ENCODE results near the gene NXF1. TPM values are rescaled to one million over a fixed set of nuclear protein-coding genes. Genes with fewer than 3 reads are reported as not detected.
A peak's percentile ranks its signal among the peaks of the same experiment; 100 is the strongest.

Gene NXF1
- total RNA-seq = 100 to 1,000 TPM in 3 of 4 donors, 10 to 100 TPM in 1; 88.1 to 156 (median 115) TPM

DNA sequence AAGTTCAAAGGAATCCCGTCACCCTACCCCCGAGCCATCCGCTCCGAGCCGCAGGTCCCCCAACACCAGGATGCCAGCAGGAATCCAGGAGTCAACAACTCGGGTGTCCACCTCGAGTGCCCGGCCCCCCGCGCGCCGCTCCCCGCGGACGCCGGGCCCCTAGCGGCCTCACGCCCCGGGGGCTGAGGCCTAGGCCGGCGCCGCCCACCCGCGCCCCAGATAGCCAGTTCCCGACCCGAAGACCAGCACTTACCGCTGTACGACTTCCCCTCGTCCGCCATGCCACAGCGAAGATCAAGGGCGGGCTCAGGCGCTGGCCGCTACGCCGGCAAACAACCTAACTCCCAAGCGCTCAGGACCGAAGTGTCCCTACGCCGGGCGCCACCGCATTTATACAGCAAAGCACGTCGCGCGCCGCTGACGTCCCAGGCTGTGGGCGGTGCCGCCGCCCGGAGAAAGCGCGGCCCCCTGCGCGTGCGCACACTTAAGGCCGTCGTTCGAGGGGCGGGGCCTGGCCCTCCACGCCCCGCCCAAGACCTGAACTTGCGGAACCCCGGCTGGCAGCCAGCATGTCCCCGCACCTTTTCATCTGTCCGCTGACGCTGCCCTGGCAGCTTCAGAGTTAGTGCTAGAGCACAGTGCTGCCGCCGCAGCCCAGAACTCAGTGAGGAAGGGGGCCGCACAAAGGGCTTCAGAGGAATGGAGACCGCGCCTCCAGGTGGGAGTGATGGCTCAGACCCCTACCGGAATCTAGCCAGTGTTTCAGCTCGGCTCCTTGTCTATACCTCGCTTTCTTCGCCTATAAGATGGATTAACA is at the start of gene NXF1:
TSS of gene NXF1 (minus strand) at position 365 of the 817 bp plus-strand sequence. CDS start at position 281, 84 bp downstream.
- H3K27me3 ChIP-seq = no peaks in the 10 kb centered on the region
- TF ChIP-seq POLR2A (IDR thresholded peaks at IDR 0.05) (peak; percentile 99 to 100), EP300 (IDR thresholded peaks at IDR 0.05) (no peak), POLR2AphosphoS5 (IDR thresholded peaks at IDR 0.05) (peak; percentile 99 to 100 (median 100))
- TF ChIP-seq, protein P1, sequence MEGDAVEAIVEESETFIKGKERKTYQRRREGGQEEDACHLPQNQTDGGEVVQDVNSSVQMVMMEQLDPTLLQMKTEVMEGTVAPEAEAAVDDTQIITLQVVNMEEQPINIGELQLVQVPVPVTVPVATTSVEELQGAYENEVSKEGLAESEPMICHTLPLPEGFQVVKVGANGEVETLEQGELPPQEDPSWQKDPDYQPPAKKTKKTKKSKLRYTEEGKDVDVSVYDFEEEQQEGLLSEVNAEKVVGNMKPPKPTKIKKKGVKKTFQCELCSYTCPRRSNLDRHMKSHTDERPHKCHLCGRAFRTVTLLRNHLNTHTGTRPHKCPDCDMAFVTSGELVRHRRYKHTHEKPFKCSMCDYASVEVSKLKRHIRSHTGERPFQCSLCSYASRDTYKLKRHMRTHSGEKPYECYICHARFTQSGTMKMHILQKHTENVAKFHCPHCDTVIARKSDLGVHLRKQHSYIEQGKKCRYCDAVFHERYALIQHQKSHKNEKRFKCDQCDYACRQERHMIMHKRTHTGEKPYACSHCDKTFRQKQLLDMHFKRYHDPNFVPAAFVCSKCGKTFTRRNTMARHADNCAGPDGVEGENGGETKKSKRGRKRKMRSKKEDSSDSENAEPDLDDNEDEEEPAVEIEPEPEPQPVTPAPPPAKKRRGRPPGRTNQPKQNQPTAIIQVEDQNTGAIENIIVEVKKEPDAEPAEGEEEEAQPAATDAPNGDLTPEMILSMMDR (IDR thresholded peaks at IDR 0.05) = peak in 1 of 2 donors; percentile 43
- peak; percentile 95 to 98 for DNase-seq (ENCODE audit: low spot score in 2 of 2)
- H3K36me3 ChIP-seq = peaks cover 32% of the 10 kb centered on the region
- peaks cover 32% of the 10 kb centered on the region for H3K4me1 ChIP-seq
- WGBS = under 1% methylated on average over 36 of the region's 77 CpGs
- no peaks in the 10 kb centered on the region for H3K9me3 ChIP-seq
- H3K4me3 ChIP-seq = peak within 1 kb of the TSS; percentile 90
- H3K27ac ChIP-seq = peak within 1 kb of the TSS; percentile 91

DNA sequence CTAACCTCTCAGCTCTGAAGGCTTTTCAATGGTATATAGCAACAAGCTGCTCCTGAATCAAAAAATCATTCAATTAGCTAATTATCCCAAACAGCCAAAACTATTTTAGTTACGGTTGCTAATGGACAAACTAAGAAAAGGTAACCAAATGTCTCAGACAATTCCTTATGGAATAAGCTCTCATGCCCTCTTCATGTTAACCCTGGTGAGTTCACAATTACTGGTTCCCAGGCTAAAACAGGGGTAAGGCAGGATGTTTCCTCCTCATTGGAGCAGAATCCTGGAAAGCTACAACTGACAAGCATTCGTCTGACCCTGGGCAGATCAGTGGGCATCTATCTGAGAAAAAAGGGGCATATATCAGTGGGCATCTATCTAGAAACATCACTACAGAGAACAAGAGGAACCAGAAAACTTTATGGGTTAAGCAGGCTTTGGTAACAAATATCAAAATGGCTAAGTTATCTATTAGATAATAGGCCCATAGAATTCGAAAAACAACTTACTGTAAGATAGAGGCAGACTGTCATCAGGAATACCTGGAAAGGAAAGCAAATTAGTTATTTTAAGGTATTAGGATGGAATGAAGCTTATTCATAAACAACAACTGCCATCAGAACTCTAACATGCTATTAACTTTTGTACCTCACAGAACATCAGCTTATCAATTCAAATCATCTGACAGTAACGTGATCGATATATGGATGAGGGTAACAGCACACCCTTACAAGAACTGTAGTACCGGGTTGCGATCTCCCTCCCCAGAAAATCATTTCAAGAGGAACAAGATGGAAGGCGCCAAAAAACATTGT is 49.0 kb upstream of the NXF1 start:
- Histone ChIP-seq H3K36me3 (peaks cover 28% of the 10 kb centered on the region), H3K4me3 (peak overlapping the region; percentile 88), H3K27me3 (no peaks in the 10 kb centered on the region), H3K4me1 (peaks cover 50% of the 10 kb centered on the region), H3K27ac (peak overlapping the region; percentile 85), H3K9me3 (no peaks in the 10 kb centered on the region)
- TF ChIP-seq, protein P1 (IDR thresholded peaks at IDR 0.05) = no peak
- TF ChIP-seq EP300 (IDR thresholded peaks at IDR 0.05) = no peak
- TF ChIP-seq POLR2AphosphoS5 (IDR thresholded peaks at IDR 0.05) = no peak
- no peak for TF ChIP-seq POLR2A (IDR thresholded peaks at IDR 0.05)
- 15% methylated on average over 8 of the region's 8 CpGs for WGBS
- no peak for DNase-seq (ENCODE audit: low spot score in 2 of 2)

DNA sequence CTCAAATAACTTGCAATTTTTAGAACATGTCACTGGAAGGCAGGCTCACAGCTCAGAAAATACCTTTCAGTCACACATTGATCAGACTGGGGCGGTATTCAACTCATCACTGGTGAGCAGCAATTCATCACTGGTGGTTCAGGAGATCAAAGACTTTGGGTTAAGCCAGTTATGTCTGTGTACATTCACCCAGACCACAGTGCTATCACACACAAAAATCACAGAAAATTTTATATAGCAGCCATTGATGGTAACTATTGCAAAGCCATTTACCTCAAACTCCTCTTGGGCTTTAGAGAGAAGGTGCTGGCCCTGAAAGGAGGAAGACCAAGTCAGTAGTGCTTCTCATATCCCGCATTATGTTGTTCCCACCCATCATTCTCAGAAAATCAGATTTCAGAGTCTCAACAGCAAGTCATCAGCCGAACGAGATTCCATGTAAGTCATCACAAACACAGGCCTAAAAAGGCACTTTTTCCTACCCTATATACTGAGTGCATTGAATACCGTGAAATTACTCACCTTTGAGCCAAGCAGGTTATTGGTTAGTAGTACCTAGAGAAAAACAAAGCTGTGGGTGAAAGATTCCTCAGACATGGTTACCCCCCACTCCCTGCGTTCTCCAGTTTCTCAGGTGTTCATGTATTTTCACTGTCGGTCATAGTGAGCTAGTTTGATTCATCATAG is 48.2 kb upstream of the NXF1 start:
- Histone ChIP-seq H3K4me3 (peak overlapping the region; percentile 88), H3K27ac (peak overlapping the region; percentile 23), H3K4me1 (peaks cover 50% of the 10 kb centered on the region), H3K36me3 (peaks cover 28% of the 10 kb centered on the region), H3K27me3 (no peaks in the 10 kb centered on the region), H3K9me3 (no peaks in the 10 kb centered on the region)
- DNase-seq (ENCODE audit: low spot score in 2 of 2) = no peak
- 53% methylated on average over 7 of the region's 7 CpGs for WGBS
- TF ChIP-seq POLR2A (IDR thresholded peaks at IDR 0.05) = no peak
- no peak for TF ChIP-seq EP300 (IDR thresholded peaks at IDR 0.05)
- TF ChIP-seq, protein P1 (IDR thresholded peaks at IDR 0.05) = no peak
- TF ChIP-seq POLR2AphosphoS5 (IDR thresholded peaks at IDR 0.05) = no peak

DNA sequence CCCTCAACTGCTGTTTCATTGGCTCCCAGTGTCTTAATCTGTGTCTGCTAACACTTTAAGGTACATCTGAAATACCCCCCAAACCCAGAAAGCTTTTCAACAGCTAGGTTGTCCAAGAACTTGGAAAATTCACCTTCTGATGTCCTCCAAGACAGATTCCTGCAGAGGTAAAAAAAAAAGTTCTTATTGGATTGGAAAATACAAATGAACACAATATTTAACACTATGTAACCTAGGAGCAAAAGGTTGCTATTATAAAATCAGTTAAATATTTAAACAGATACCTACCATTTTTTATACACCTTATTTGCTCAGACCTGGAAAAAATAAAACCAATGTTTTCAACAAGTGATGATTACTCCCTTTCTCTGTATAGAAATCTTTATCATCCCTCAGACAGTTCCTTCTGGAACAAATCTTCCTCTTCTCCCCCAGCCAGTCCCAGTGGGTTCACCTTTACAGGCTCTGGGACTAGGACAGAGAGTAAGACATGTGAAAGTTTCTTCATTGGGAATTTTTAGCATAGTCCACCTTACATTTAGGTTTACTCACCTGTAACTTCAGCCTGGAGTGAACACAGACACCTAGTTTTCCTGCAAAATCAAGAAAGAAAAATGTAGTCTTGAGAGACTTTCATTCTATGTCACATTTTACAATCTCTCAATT is 47.4 kb upstream of the NXF1 start:
- Histone ChIP-seq H3K27ac (no peak overlapping the region), H3K27me3 (no peaks in the 10 kb centered on the region), H3K36me3 (peaks cover 28% of the 10 kb centered on the region), H3K4me3 (no peak overlapping the region), H3K4me1 (peaks cover 43% of the 10 kb centered on the region), H3K9me3 (no peaks in the 10 kb centered on the region)
- TF ChIP-seq, protein P1 (IDR thresholded peaks at IDR 0.05) = no peak
- TF ChIP-seq POLR2AphosphoS5 (IDR thresholded peaks at IDR 0.05) (no peak), POLR2A (IDR thresholded peaks at IDR 0.05) (no peak), EP300 (IDR thresholded peaks at IDR 0.05) (no peak)
- DNase-seq (ENCODE audit: low spot score in 2 of 2) = no peak
